Cerebellar cortex (tissue), 1 donor: ENCODE results near the gene SELENOF.
"Not testable (repeated sequence)": the region's sequence is repeated elsewhere in the genome, so short reads cannot be mapped to it uniquely, and the experiment has no call there.

Source experiments
- DNase-seq: peaks from one replicate; pipeline ENCODE4 v3.0.0-alpha.2; 2015; ENCODE audit warnings: low spot score

SELENOF gene

GRCh38 chr1:86814118-86814517 lies 99.8 kb downstream of the SELENOF start:
- DNase-seq = not testable (repeated sequence)
